ENCODE data around the gene BTBD8.

Gene BTBD8

GRCh38 chr1:92094595-92094994 lies 14.4 kb downstream of the BTBD8 start:
- no peak for DNase-seq

- no peak for DNase-seq
Observed at GRCh38 chr1:92095874-92096273, 15.7 kb downstream of the BTBD8 start.

GRCh38 chr1:92096317-92096716 lies 16.2 kb downstream of the BTBD8 start:
- DNase-seq, result no peak

GRCh38 chr1:92105546-92106081 lies 25.5 kb downstream of the BTBD8 start:
- no peak for DNase-seq

GRCh38 chr1:92108631-92109030 lies 28.5 kb downstream of the BTBD8 start:
- no peak for DNase-seq

GRCh38 chr1:92117526-92117925 lies 37.4 kb downstream of the BTBD8 start:
- no peak for DNase-seq

- no peak for DNase-seq
Observed at GRCh38 chr1:92118826-92119225, 38.7 kb downstream of the BTBD8 start.

- no peak for DNase-seq
Observed at GRCh38 chr1:92123868-92124267, 43.7 kb downstream of the BTBD8 start.

GRCh38 chr1:92125204-92125603 lies 45.1 kb downstream of the BTBD8 start:
- no peak for DNase-seq

GRCh38 chr1:92126088-92126487 lies 45.9 kb downstream of the BTBD8 start:
- no peak for DNase-seq

GRCh38 chr1:92134331-92134730 lies 54.2 kb downstream of the BTBD8 start:
- no peak for DNase-seq

- no peak for DNase-seq
Observed at GRCh38 chr1:92136341-92136740, 56.2 kb downstream of the BTBD8 start.

GRCh38 chr1:92154934-92155333 lies 74.8 kb downstream of the BTBD8 start:
- DNase-seq, result no peak

GRCh38 chr1:92159593-92159992 lies 79.4 kb downstream of the BTBD8 start:
- DNase-seq, result no peak

- DNase-seq, result no peak
Observed at GRCh38 chr1:92165389-92165788, 85.2 kb downstream of the BTBD8 start.

- no peak for DNase-seq
Observed at GRCh38 chr1:92167151-92167550, 87.0 kb downstream of the BTBD8 start.

GRCh38 chr1:92168657-92169056 lies 88.5 kb downstream of the BTBD8 start:
- DNase-seq, result no peak

GRCh38 chr1:92169214-92170005 lies 89.3 kb downstream of the BTBD8 start:
- DNase-seq, result no peak

GRCh38 chr1:92184632-92185031 lies 104.5 kb downstream of the BTBD8 start:
- no peak for DNase-seq

GRCh38 chr1:92186081-92186480 lies 105.9 kb downstream of the BTBD8 start:
- no peak for DNase-seq

- no peak for DNase-seq
Observed at GRCh38 chr1:92188436-92189255, 108.5 kb downstream of the BTBD8 start.

GRCh38 chr1:92191726-92192125 lies 111.6 kb downstream of the BTBD8 start:
- no peak for DNase-seq

- no peak for DNase-seq
Observed at GRCh38 chr1:92192246-92192645, 112.1 kb downstream of the BTBD8 start.

GRCh38 chr1:92194511-92194910 lies 114.4 kb downstream of the BTBD8 start:
- DNase-seq, result no peak
